Measurements from ENCODE around the gene UPK1B.
"Not testable (repeated sequence)": the region's sequence is repeated elsewhere in the genome, so short reads cannot be mapped to it uniquely, and the experiment has no call there.

UPK1B gene

GRCh38 chr3:119173325-119173724 lies at the start of gene UPK1B:
UPK1B (plus strand) TSS chr3:119173598; CDS start chr3:119186742, 13,144 bp downstream.
- in situ Hi-C loops (cut with MboI; ENCODE audit: low sequenced_read_pairs): no loop called here

- in situ Hi-C loops (cut with MboI; ENCODE audit: low sequenced_read_pairs): no loop called here
Measured at GRCh38 chr3:119125342-119125741, 48.1 kb upstream of the UPK1B start.

- in situ Hi-C loops (cut with MboI; ENCODE audit: low sequenced_read_pairs): no loop called here
Measured at GRCh38 chr3:119125742-119126504, 47.5 kb upstream of the UPK1B start.

GRCh38 chr3:119130291-119130690 lies 43.1 kb upstream of the UPK1B start:
- in situ Hi-C loops (cut with MboI; ENCODE audit: low sequenced_read_pairs): not testable (repeated sequence)

GRCh38 chr3:119132291-119132690 lies 41.1 kb upstream of the UPK1B start:
- in situ Hi-C loops (cut with MboI; ENCODE audit: low sequenced_read_pairs): not testable (repeated sequence)

GRCh38 chr3:119139360-119139759 lies 34.0 kb upstream of the UPK1B start:
- in situ Hi-C loops (cut with MboI; ENCODE audit: low sequenced_read_pairs): not testable (repeated sequence)

- in situ Hi-C loops (cut with MboI; ENCODE audit: low sequenced_read_pairs): no loop called here
Measured at GRCh38 chr3:119140466-119140865, 32.9 kb upstream of the UPK1B start.

GRCh38 chr3:119145128-119145499 lies 28.3 kb upstream of the UPK1B start:
- in situ Hi-C loops (cut with MboI; ENCODE audit: low sequenced_read_pairs): no loop called here

GRCh38 chr3:119145500-119146167 lies 27.8 kb upstream of the UPK1B start, which contains the start of gene TEX55:
TEX55 (plus strand) TSS chr3:119146165; CDS start chr3:119146190, 25 bp downstream.
- in situ Hi-C loops (cut with MboI; ENCODE audit: low sequenced_read_pairs): no loop called here

- in situ Hi-C loops (cut with MboI; ENCODE audit: low sequenced_read_pairs): no loop called here
Measured at GRCh38 chr3:119146578-119147375, 26.6 kb upstream of the UPK1B start.

GRCh38 chr3:119147494-119147893 lies 25.9 kb upstream of the UPK1B start:
- in situ Hi-C loops (cut with MboI; ENCODE audit: low sequenced_read_pairs): no loop called here

GRCh38 chr3:119148493-119149180 lies 24.8 kb upstream of the UPK1B start:
- in situ Hi-C loops (cut with MboI; ENCODE audit: low sequenced_read_pairs): no loop called here

- in situ Hi-C loops (cut with MboI; ENCODE audit: low sequenced_read_pairs): no loop called here
Measured at GRCh38 chr3:119149484-119149883, 23.9 kb upstream of the UPK1B start.

- in situ Hi-C loops (cut with MboI; ENCODE audit: low sequenced_read_pairs): no loop called here
Measured at GRCh38 chr3:119156868-119157267, 16.5 kb upstream of the UPK1B start.

GRCh38 chr3:119157971-119158370 lies 15.4 kb upstream of the UPK1B start:
- in situ Hi-C loops (cut with MboI; ENCODE audit: low sequenced_read_pairs): no loop called here

- in situ Hi-C loops (cut with MboI; ENCODE audit: low sequenced_read_pairs): no loop called here
Measured at GRCh38 chr3:119160361-119160760, 13.0 kb upstream of the UPK1B start.

GRCh38 chr3:119160815-119161214 lies 12.6 kb upstream of the UPK1B start:
- in situ Hi-C loops (cut with MboI; ENCODE audit: low sequenced_read_pairs): no loop called here

GRCh38 chr3:119161240-119161639 lies 12.2 kb upstream of the UPK1B start:
- in situ Hi-C loops (cut with MboI; ENCODE audit: low sequenced_read_pairs): no loop called here

- in situ Hi-C loops (cut with MboI; ENCODE audit: low sequenced_read_pairs): not testable (repeated sequence)
Measured at GRCh38 chr3:119164745-119165144, 8.7 kb upstream of the UPK1B start.

- in situ Hi-C loops (cut with MboI; ENCODE audit: low sequenced_read_pairs): no loop called here
Measured at GRCh38 chr3:119170821-119171220, 2.6 kb upstream of the UPK1B start.

Data from HL-60/S4 (cell line).